IPS-18a (cell line): ENCODE data around the gene ARHGAP10.
"Not testable (repeated sequence)": the region's sequence is repeated elsewhere in the genome, so short reads cannot be mapped to it uniquely, and the experiment has no call there.

Experiments used
- H3K27ac ChIP-seq: one replicate; pipeline ENCODE4 v1.5.1; 2013; ENCODE audit warnings: low read length
- H3K27me3 ChIP-seq: one replicate; pipeline ENCODE4 v1.6.1; 2013; ENCODE audit warnings: mild to moderate bottlenecking, low read length; ENCODE audit not compliant: control insufficient read depth, insufficient read depth
- H3K36me3 ChIP-seq: one replicate; pipeline ENCODE4 v1.6.1; 2013; ENCODE audit warnings: low read depth, low read length; ENCODE audit not compliant: control insufficient read depth
- H3K4me1 ChIP-seq: one replicate; pipeline ENCODE4 v1.6.1; 2013; ENCODE audit warnings: low read depth, low read length; ENCODE audit not compliant: control insufficient read depth
- H3K4me3 ChIP-seq: one replicate; pipeline ENCODE4 v1.5.1; 2013; ENCODE audit warnings: low read length
- H3K9ac ChIP-seq: one replicate; pipeline ENCODE4 v1.6.1; 2013; ENCODE audit warnings: mild to moderate bottlenecking, low read length, moderate library complexity
- H3K9me3 ChIP-seq: one replicate; pipeline ENCODE4 v1.6.1; 2013; ENCODE audit warnings: low read depth, low read length; ENCODE audit not compliant: control insufficient read depth

The ARHGAP10 gene

DNA sequence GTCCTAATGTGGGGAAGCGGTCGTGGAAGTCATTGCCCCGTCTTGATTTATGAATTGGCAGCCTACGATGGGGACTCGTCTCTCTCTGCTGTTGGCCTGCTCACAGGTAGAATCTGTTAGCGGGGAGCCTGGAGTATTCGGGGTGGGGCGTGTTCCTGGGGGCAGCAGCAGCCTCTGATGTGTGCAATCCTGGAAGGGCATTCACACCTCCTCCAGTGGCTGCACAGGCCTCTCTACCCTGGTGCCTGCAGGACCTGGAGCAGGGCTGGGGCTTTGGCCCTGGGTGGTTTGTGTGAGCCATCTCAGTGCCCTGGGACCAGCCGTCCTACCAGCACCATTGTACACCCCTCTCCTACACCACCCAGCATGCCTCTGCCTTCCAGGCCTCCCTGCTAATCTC, 340.9 kb downstream of the ARHGAP10 start:
- H3K27ac ChIP-seq = no peak overlapping the region
- no peak overlapping the region for H3K9ac ChIP-seq
- H3K9me3 ChIP-seq = peaks cover 5% of the 10 kb centered on the region
- H3K4me3 ChIP-seq = no peak overlapping the region
- H3K4me1 ChIP-seq = no peaks in the 10 kb centered on the region
- no peaks in the 10 kb centered on the region for H3K36me3 ChIP-seq
- no peaks in the 10 kb centered on the region for H3K27me3 ChIP-seq

DNA sequence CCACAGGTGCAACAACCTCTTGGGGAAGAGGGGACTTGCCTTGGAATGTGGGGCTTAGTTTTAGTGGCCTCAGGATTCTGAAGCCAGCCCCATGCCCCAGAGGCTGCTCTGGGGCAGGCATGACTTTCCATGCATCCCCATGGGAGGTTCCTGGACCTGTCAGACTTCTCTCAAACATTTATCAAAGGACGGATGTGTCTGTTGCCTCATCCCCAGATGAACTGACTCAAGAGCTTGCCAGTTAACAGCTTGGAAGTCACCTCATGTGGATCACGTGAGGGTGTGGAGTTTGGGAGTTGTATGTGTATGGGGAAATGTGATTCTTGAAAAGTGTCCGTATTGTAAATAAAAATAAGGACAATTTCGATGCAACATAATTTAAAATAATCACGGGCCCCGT, 341.5 kb downstream of the ARHGAP10 start:
- Histone ChIP-seq H3K4me3 (no peak overlapping the region), H3K9ac (no peak overlapping the region), H3K27me3 (no peaks in the 10 kb centered on the region), H3K4me1 (no peaks in the 10 kb centered on the region), H3K27ac (no peak overlapping the region), H3K9me3 (peaks cover 5% of the 10 kb centered on the region), H3K36me3 (no peaks in the 10 kb centered on the region)

DNA sequence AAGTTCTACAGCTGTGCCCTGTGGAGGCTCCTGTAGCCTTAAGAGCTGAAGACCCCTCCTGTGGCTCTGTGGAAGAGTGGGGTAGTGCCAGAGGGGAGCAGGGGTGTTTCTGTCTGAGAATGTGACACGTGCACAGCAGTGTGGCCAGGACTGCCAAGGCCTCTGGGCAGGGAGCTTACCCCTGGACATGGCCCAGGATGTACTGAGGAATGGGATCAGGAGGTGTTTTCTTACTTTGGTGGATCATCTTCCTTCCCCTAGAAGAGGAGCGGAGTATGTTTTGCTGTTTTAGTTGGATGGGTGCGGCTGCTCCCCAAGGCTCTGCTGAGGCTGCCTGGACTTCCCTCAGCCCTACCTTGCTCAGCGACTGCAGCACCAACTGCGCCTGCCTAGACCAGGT, 342.6 kb downstream of the ARHGAP10 start:
- no peaks in the 10 kb centered on the region for H3K27me3 ChIP-seq
- H3K4me1 ChIP-seq = no peaks in the 10 kb centered on the region
- H3K36me3 ChIP-seq = no peaks in the 10 kb centered on the region
- H3K9ac ChIP-seq = no peak overlapping the region
- H3K27ac ChIP-seq = no peak overlapping the region
- peaks cover 5% of the 10 kb centered on the region for H3K9me3 ChIP-seq
- H3K4me3 ChIP-seq = no peak overlapping the region

DNA sequence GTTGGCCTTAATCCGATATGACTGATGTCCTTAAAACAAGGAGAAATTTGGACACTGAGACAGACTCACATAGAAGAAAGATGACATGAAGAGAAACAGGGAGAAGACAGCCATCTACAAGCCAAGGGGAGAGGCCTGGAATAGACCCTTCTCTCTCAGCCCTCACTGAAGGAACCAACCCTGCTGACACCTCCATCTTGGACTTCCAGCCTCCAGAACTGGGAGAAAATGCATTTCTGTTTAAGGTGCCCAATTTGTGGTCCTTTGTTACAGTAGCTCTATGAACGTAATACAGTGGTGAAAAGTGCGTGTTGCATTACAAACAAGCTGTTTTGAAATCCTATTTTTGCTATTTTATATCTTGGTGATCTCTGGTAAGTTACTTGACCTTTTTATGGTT, 343.6 kb downstream of the ARHGAP10 start:
- H3K36me3 ChIP-seq = no peaks in the 10 kb centered on the region
- H3K9ac ChIP-seq = no peak overlapping the region
- no peak overlapping the region for H3K27ac ChIP-seq
- H3K4me3 ChIP-seq = no peak overlapping the region
- H3K27me3 ChIP-seq = no peaks in the 10 kb centered on the region
- peaks cover 5% of the 10 kb centered on the region for H3K9me3 ChIP-seq
- H3K4me1 ChIP-seq = no peaks in the 10 kb centered on the region

DNA sequence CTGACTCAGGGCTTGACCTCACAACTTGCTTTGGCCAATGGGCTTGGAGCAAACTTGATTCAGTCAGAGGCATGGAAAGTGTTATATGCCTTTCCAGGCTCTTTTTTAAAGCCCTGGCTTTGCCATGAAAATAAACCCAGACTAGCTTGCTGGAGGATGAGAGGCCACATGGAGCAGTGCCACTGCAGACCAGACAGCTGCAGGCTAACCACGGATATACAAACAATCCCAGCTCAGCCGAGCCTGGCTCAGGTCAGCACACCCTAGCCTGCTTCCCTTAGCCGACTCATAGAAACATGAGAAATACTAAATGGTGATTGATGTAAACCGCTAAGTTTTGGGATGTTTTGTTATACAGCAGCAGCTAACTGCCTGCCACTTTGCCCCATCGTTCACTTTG, 345.1 kb downstream of the ARHGAP10 start:
- Histone ChIP-seq H3K27ac (no peak overlapping the region), H3K27me3 (no peaks in the 10 kb centered on the region), H3K36me3 (no peaks in the 10 kb centered on the region), H3K9me3 (peaks cover 5% of the 10 kb centered on the region), H3K9ac (no peak overlapping the region), H3K4me1 (no peaks in the 10 kb centered on the region), H3K4me3 (no peak overlapping the region)

GRCh38 chr4:148077581-148077980, 345.7 kb downstream of the ARHGAP10 start:
- no peaks in the 10 kb centered on the region for H3K4me1 ChIP-seq
- H3K9ac ChIP-seq = no peak overlapping the region
- no peaks in the 10 kb centered on the region for H3K36me3 ChIP-seq
- H3K4me3 ChIP-seq = no peak overlapping the region
- no peaks in the 10 kb centered on the region for H3K27me3 ChIP-seq
- H3K27ac ChIP-seq = no peak overlapping the region
- peaks cover 5% of the 10 kb centered on the region for H3K9me3 ChIP-seq

GRCh38 chr4:148078061-148078460, 346.2 kb downstream of the ARHGAP10 start:
- no peaks in the 10 kb centered on the region for H3K27me3 ChIP-seq
- H3K9me3 ChIP-seq = peaks cover 5% of the 10 kb centered on the region
- no peak overlapping the region for H3K4me3 ChIP-seq
- no peaks in the 10 kb centered on the region for H3K36me3 ChIP-seq
- no peak overlapping the region for H3K27ac ChIP-seq
- H3K4me1 ChIP-seq = no peaks in the 10 kb centered on the region
- H3K9ac ChIP-seq = no peak overlapping the region

DNA sequence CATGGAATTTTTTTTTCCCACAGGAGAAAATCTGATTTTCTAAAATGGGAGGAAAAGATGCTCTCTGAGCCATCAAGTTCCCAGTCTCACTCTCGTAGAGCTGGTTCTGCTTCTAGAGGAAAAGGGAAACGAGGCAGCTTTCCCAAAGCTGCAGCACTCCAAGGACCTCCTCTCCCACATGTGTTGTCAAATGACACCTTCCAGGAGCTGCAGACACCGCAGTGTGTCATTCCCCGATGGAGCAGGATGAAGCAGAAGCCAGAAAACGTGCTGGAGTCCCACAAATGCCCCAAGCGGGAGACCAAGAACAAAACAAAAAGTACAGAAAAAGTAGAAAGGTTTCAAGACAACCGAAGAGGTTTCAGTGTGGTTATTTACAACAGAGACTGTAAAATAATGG, 348.1 kb downstream of the ARHGAP10 start:
- H3K9ac ChIP-seq = no peak overlapping the region
- H3K36me3 ChIP-seq = no peaks in the 10 kb centered on the region
- H3K4me3 ChIP-seq = no peak overlapping the region
- H3K4me1 ChIP-seq = no peaks in the 10 kb centered on the region
- H3K27me3 ChIP-seq = no peaks in the 10 kb centered on the region
- H3K9me3 ChIP-seq = no peaks in the 10 kb centered on the region
- no peak overlapping the region for H3K27ac ChIP-seq

DNA sequence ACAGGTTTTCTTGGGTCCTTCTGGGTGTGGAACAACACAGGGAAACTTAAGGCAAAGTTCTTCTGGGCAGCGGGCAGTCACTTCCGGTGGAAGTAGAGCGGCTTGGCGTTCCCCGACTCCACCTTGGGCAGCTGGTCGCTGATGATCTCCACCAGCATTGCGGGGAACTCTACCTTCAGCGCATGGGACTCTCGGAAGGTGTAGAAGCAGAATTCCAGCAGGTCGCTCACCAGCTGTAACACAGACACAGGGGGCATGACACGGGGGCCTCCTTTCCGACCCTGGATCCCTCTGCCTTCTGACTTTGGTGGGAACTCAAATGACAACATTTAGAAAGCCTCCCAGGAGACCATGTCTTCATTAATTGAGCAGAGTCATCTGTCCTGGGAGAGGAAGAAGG, 349.4 kb downstream of the ARHGAP10 start:
- Histone ChIP-seq H3K27me3 (no peaks in the 10 kb centered on the region), H3K4me1 (no peaks in the 10 kb centered on the region), H3K36me3 (no peaks in the 10 kb centered on the region), H3K4me3 (no peak overlapping the region), H3K9ac (no peak overlapping the region), H3K27ac (no peak overlapping the region), H3K9me3 (no peaks in the 10 kb centered on the region)

- Histone ChIP-seq H3K36me3 (no peaks in the 10 kb centered on the region), H3K27me3 (no peaks in the 10 kb centered on the region), H3K27ac (no peak overlapping the region), H3K4me1 (no peaks in the 10 kb centered on the region), H3K4me3 (no peak overlapping the region), H3K9ac (no peak overlapping the region), H3K9me3 (no peaks in the 10 kb centered on the region)
These were observed 349.9 kb downstream of the ARHGAP10 start for GRCh38 chr4:148081745-148082144.

- not testable (repeated sequence) for H3K27me3 ChIP-seq, H3K36me3 ChIP-seq, H3K9ac ChIP-seq, H3K27ac ChIP-seq, H3K9me3 ChIP-seq, H3K4me3 ChIP-seq, H3K4me1 ChIP-seq
These were observed 351.2 kb downstream of the ARHGAP10 start for GRCh38 chr4:148083073-148083472.

DNA sequence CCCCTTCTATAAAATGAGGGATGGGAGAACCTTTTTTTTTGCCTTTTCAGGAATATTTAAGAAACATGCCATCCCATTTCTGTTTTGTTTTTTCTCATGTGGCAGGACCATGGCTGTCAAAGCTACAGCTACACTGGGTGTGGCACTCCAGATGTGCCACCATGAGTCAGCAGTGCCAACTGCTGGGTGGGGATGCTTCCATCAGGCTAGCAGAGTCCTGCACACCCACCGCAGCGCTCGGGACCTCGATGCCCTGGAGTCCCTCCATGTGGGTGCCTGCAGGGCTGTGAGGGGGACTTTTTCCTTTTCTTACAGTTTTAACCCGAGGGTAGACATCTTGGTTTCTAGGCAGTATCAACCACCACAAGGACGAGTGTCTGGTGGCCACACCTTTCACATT, 357.7 kb downstream of the ARHGAP10 start:
- H3K27me3 ChIP-seq = no peaks in the 10 kb centered on the region
- no peaks in the 10 kb centered on the region for H3K4me1 ChIP-seq
- H3K9me3 ChIP-seq = no peaks in the 10 kb centered on the region
- H3K4me3 ChIP-seq = no peak overlapping the region
- H3K27ac ChIP-seq = no peak overlapping the region
- H3K36me3 ChIP-seq = no peaks in the 10 kb centered on the region
- H3K9ac ChIP-seq = no peak overlapping the region
